HEK293 (cell line): ENCODE data around the gene FNIP1.

Experiments used
- CTCF ChIP-seq: fragments of 450-650 bp; formaldehyde crosslinking; IDR thresholded peaks from 2 replicates; pipeline ENCODE4 v1.5.1; 2016; ENCODE audit warnings: missing biosample characterization, missing genetic modification characterization
- MYNN ChIP-seq: fragments of 450-650 bp; formaldehyde crosslinking; IDR thresholded peaks from 2 replicates; pipeline ENCODE4 v1.5.1; 2016; ENCODE audit warnings: missing biosample characterization, missing genetic modification characterization, borderline replicate concordance
- ZNF114 ChIP-seq: fragments of 450-650 bp; formaldehyde crosslinking; IDR thresholded peaks from 2 replicates; pipeline ENCODE4 v1.5.0; 2017; ENCODE audit warnings: missing biosample characterization, missing genetic modification characterization
- ZNF132 ChIP-seq: fragments of 450-650 bp; formaldehyde crosslinking; IDR thresholded peaks from 2 replicates; pipeline ENCODE4 v1.5.1; 2017; ENCODE audit warnings: missing biosample characterization, missing genetic modification characterization, borderline replicate concordance

- TF ChIP-seq CTCF (tag by site-specific recombination), result no peak
- TF ChIP-seq ZNF114, result no peak
- no peak for TF ChIP-seq ZNF132 (tag by site-specific recombination)
- no peak for TF ChIP-seq MYNN (tag by site-specific recombination)
Measured at GRCh38 chr5:131825404-131826013, 28.7 kb upstream of the FNIP1 start.
